Activated B cell treated with CpG ODN at 0.5 μM for 24 hours (primary cell): ENCODE data around the gene UNC119B. TPM values are rescaled to one million over a fixed set of nuclear protein-coding genes. Genes with fewer than 3 reads are reported as not detected.

Source experiments
- ATAC-seq: fragments of 200-7000 bp; cut with Tn5 transposase; one replicate; pipeline ENCODE4 v1.10.0; 2021; ENCODE audit warnings: low read depth, mild to moderate bottlenecking, moderate library complexity
- CTCF ChIA-PET: fragments of 350-600 bp; sonication (Branson Sonifier 250); formaldehyde crosslinking; loops from one replicate; lab custom pipeline; 2021; ENCODE audit warnings: antibody characterized with exemption; lab: Charles Lee
- POLR2A ChIA-PET: fragments of 350-600 bp; sonication (Branson Sonifier 250); formaldehyde crosslinking; loops from one replicate; lab custom pipeline; 2021; ENCODE audit warnings: antibody characterized with exemption; lab: Charles Lee
- DNase-seq: peaks from one replicate; pipeline ENCODE4 v3.0.0; 2022
- H3K27ac Mint-ChIP-seq: one replicate; pipeline ENCODE4 v1.8.0; 2020; ENCODE audit warnings: mixed read lengths
- H3K27me3 Mint-ChIP-seq: one replicate; pipeline ENCODE4 v1.8.0; 2021; ENCODE audit warnings: mixed read lengths
- H3K36me3 Mint-ChIP-seq: one replicate; pipeline ENCODE4 v1.8.0; 2021; ENCODE audit warnings: low read depth, mixed read lengths
- H3K4me1 Mint-ChIP-seq: one replicate; pipeline ENCODE4 v1.8.0; 2021; ENCODE audit warnings: mixed read lengths
- H3K4me3 Mint-ChIP-seq: one replicate; pipeline ENCODE4 v1.8.0; 2020; ENCODE audit warnings: mild to moderate bottlenecking, mixed read lengths
- H3K9me3 Mint-ChIP-seq: one replicate; pipeline ENCODE4 v1.8.0; 2020; ENCODE audit warnings: mixed read lengths
- CTCF ChIP-seq: fragments of 200-600 bp; IDR thresholded peaks from one replicate; pipeline ENCODE4 v1.8.0; 2022; ENCODE audit warnings: antibody characterized with exemption, mild to moderate bottlenecking
- intact Hi-C: fragments of 100-400 bp; cut with micrococcal nuclease; formaldehyde crosslinking; loops from one replicate; pipeline ENCODE4 v1.15.1; 2024
- total RNA-seq: library from RNA; stranded (reverse); gene quantifications from 2 replicates; pipeline ENCODE4 v1.2.3, GENCODE V29; 2022

Gene UNC119B
- total RNA-seq, 1 donor from 2014 or later = 18.5 TPM

- Mint-ChIP-seq H3K27me3 (no peaks in the 10 kb centered on the region), H3K27ac (no peak overlapping the region), H3K4me1 (peaks cover 39% of the 10 kb centered on the region), H3K9me3 (no peaks in the 10 kb centered on the region), H3K4me3 (peak overlapping the region; percentile 32), H3K36me3 (peaks cover 21% of the 10 kb centered on the region)
- CTCF ChIA-PET = interaction anchor here (0.9 to 1.4 kb wide), 3 partner anchors 40 to 282 kb away, joined by 3 to 6 read pairs (median 4); no protein-coding TSS in a partner anchor
- no peak for TF ChIP-seq CTCF
- no peak for DNase-seq
- intact Hi-C loops = loop anchor here (5.0 kb wide), 2 partner anchors 213 to 487 kb away; partner anchors contain the start of genes RPLP0 and SPPL3
- ATAC-seq = no peak
- POLR2A ChIA-PET = interaction anchor here (5.7 kb wide), 1 partner anchor 20 kb away, joined by 55 read pairs; no protein-coding TSS in a partner anchor
Observed at GRCh38 chr12:120689397-120690082, 20.7 kb upstream of the UNC119B start.

- peaks cover 27% of the 10 kb centered on the region for H3K36me3 Mint-ChIP-seq
- ATAC-seq = no peak
- no peak for DNase-seq
- no peaks in the 10 kb centered on the region for H3K9me3 Mint-ChIP-seq
- no peak overlapping the region for H3K4me3 Mint-ChIP-seq
- ChIA-PET CTCF (interaction anchor here (0.9 to 1.4 kb wide), 3 partner anchors 40 to 282 kb away, joined by 3 to 6 read pairs (median 4); no protein-coding TSS in a partner anchor), POLR2A (no interaction called here)
- peaks cover 34% of the 10 kb centered on the region for H3K4me1 Mint-ChIP-seq
- H3K27ac Mint-ChIP-seq = no peak overlapping the region
- H3K27me3 Mint-ChIP-seq = no peaks in the 10 kb centered on the region
- TF ChIP-seq CTCF = no peak
- intact Hi-C loops = no loop called here
Observed at GRCh38 chr12:120690083-120690450, 20.2 kb upstream of the UNC119B start.

GRCh38 chr12:120690978-120691377, 19.3 kb upstream of the UNC119B start:
- H3K36me3 Mint-ChIP-seq = peaks cover 36% of the 10 kb centered on the region
- no peak overlapping the region for H3K27ac Mint-ChIP-seq
- H3K4me1 Mint-ChIP-seq = peaks cover 26% of the 10 kb centered on the region
- TF ChIP-seq CTCF = no peak
- no peaks in the 10 kb centered on the region for H3K27me3 Mint-ChIP-seq
- H3K9me3 Mint-ChIP-seq = no peaks in the 10 kb centered on the region
- POLR2A ChIA-PET = no interaction called here
- CTCF ChIA-PET = interaction anchor here (0.6 to 1.4 kb wide), 2 partner anchors 38 to 281 kb away, joined by 4 to 6 read pairs; no protein-coding TSS in a partner anchor
- no peak overlapping the region for H3K4me3 Mint-ChIP-seq
- intact Hi-C loops = no loop called here
- ATAC-seq (no peak), DNase-seq (no peak)

GRCh38 chr12:120692524-120693033, 17.7 kb upstream of the UNC119B start:
- Mint-ChIP-seq H3K36me3 (peaks cover 50% of the 10 kb centered on the region), H3K9me3 (no peaks in the 10 kb centered on the region), H3K27ac (no peak overlapping the region), H3K4me3 (no peak overlapping the region), H3K4me1 (peaks cover 26% of the 10 kb centered on the region), H3K27me3 (no peaks in the 10 kb centered on the region)
- ATAC-seq = no peak
- DNase-seq = no peak
- TF ChIP-seq CTCF = no peak
- ChIA-PET POLR2A (no interaction called here), CTCF (interaction anchor here (0.7 kb wide), 1 partner anchor 298 kb away, joined by 4 read pairs; no protein-coding TSS in a partner anchor)
- intact Hi-C loops = no loop called here

- Mint-ChIP-seq H3K9me3 (no peaks in the 10 kb centered on the region), H3K27ac (no peak overlapping the region), H3K4me3 (no peak overlapping the region), H3K27me3 (no peaks in the 10 kb centered on the region), H3K4me1 (peaks cover 21% of the 10 kb centered on the region), H3K36me3 (peaks cover 62% of the 10 kb centered on the region)
- DNase-seq (no peak), ATAC-seq (no peak)
- POLR2A ChIA-PET = no interaction called here
- CTCF ChIA-PET = interaction anchor here (1.0 to 2.4 kb wide), 2 partner anchors 44 to 47 kb away, joined by 3 to 7 read pairs; no protein-coding TSS in a partner anchor
- no peak for TF ChIP-seq CTCF
- intact Hi-C loops = no loop called here
Observed at GRCh38 chr12:120693848-120694247, 16.4 kb upstream of the UNC119B start.
